ENCODE measurements around the gene FBXO4.
"Not testable (repeated sequence)": the region's sequence is repeated elsewhere in the genome, so short reads cannot be mapped to it uniquely, and the experiment has no call there.

FBXO4 gene

DNA sequence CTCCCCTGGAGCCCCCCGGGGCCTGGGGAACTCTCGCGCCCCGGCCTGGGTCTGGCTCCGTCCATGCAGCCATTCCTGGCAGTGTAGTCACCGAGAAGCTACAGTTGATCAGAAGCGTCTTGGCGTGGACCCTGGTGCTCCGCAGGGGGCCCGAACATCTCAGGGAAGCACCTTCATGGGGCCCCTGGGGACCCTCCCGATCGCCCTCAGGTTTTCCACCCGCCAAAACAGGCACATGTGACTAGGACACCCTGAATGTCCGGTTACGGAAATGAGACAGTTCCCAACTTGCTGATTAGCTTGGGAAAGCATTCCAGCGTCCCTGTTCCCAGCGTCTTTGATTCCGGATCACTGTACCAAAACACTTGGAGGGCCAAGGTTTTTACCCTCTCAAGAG lies 472 bp downstream of the FBXO4 start:
- DNase-seq = no peak

DNA sequence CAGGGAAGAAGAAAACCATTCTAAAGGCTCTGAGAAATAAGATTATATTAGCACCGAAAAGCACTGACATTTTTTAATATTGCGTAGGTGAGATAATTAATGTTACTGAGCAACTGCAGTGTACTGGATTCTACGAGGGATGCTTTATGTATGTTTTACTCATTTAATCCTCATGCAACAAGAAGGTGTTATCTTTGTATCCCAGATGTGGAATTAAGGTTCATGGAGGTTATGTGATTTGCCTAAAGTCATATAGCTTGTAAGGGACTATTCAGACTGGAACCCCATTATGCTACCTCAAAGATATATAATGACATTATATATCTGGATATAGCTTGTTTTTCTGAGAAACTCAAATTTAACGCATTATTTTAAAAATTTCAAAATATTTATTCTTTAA lies 2.5 kb downstream of the FBXO4 start:
- DNase-seq = no peak

DNA sequence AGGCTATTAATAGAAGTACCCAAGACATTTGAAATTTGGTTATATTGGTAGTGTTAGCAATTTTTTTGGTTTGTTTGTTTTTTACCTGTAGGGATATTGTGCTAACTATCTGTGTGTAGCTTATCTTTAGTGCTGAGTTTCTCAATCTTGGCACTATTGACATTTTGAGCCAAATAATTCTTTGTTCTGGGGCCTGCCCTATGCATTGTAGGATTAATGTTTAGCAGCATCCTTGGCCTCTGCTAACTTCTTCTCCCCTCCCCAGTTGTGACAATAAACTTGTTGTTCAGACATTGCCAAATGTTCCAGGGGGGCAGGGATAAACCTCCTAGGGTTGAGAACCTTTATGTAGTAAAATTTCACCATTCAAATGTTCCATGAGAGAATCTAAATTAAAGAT lies 4.0 kb downstream of the FBXO4 start:
- DNase-seq = no peak

DNA sequence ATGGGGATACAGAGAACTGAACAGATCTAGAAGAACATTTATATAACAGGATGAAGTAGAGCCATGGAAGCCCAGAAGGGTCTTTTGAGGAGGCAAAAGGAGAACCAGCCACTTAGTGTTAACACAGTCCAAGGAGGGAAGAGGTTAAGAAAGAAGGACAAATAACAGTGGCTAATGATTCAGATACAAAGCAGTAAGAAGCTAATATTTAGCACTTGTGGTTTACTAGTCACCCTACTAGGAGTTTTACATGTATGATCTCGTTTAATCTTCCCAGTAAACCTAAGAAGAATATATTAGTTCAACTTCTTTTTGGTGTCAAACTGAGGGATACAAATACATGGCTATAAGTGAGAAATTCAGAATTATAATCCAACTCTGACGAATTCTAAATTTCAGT lies 7.7 kb downstream of the FBXO4 start:
- DNase-seq = no peak

DNA sequence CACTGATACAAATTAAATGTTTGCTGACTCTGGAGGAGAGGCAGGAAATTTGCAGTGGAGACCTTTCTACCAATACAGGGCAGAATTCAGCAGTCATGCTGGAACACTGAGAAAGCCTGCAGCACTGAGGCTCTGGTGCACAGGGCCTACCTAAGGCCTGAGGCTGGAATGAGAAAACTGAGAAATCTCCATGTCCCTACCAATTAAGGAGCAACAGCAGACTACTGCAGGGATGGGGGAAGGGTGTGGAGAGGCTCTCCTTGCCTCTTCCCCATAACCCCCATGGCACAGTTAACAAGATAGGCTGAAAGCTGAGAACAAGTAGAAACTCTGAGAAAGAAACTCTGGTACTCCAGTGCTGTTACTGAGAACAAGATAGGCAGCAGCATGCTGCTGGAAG lies 10.5 kb downstream of the FBXO4 start:
- DNase-seq = no peak

DNA sequence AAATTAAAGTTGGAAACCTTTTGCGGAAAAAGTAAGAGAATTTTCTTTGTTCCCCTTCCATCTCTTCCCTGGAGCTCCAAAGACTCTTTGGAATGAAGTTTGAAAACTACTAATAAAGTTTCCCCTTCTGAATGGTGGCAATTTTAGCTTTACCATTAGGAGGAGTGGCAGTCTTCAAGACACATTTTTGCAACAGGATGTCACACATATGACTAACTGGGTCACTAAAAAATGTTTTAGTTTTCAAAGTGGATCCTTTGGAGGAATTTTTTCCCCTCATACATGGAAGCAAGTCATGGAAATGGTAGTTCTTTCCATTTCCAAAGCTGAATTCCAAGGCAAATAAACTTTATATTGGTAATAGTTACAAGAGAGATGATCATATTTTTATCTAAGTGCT lies 15.6 kb downstream of the FBXO4 start:
- DNase-seq = no peak

DNA sequence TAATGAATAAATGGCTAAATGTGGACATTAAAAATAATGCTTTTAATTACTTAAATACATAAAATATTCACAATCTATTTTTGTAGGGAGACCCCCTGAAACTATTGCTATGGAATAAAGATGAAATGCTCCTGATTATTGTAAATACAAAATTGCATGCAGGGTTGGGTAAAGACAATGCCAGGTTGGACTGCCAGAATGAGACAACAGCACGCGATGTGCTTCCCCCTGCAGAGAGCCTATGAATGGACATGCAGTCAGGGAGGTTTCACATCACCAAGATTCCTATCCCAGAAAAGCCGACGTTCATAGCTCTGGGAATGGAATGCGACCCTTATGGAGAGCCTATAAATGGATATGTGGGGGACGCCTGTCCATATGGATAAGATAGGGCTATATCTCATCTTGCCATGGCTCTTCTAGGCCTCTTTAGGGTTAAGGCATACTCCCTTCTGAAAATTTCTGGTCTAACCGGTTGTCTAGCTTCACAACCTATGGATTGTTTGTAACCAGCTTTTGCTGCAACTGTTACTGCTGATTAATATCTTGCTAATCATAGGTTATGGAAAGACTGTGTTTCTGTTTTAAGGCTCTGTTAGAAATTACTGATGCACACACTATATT lies 20.4 kb downstream of the FBXO4 start:
- not testable (repeated sequence) for DNase-seq

DNA sequence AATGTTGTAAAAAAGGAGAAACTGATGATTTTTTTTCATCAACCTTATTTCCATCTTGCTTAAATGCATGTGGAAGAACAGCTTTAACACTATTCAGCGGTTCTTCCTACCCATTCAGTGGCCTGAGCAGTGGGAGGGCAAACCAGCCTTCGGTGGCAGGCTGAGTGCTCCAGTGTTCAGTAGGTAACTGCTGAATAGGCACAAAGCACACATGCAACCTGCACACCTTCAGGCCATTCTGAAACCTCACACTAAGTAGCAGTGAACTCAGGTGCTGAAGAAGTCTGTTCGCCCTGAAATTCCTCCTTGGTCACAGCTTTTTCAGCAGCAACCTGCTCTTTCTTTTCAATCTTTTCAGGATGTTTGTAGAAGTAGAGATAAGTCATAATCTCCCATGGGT lies 26.1 kb downstream of the FBXO4 start:
- no peak for DNase-seq

DNA sequence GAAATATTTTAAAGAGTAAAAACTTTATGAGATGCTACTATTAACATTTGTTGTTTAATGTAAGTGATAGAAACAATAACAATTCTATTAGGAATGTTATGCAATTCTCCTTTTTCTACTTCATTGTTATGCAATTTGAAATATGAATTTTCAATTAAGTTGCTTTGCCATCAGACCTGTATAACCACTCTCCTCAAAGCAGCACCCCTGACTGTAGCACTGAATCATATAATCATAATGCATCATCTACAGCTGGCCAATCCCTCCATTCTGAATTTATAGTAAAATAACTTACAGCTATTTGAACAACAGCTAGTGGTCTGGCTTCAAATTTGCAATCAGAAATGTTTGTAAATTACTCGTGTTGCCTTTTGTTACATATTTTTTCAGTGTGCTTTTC lies 29.2 kb downstream of the FBXO4 start:
- no peak for DNase-seq

DNA sequence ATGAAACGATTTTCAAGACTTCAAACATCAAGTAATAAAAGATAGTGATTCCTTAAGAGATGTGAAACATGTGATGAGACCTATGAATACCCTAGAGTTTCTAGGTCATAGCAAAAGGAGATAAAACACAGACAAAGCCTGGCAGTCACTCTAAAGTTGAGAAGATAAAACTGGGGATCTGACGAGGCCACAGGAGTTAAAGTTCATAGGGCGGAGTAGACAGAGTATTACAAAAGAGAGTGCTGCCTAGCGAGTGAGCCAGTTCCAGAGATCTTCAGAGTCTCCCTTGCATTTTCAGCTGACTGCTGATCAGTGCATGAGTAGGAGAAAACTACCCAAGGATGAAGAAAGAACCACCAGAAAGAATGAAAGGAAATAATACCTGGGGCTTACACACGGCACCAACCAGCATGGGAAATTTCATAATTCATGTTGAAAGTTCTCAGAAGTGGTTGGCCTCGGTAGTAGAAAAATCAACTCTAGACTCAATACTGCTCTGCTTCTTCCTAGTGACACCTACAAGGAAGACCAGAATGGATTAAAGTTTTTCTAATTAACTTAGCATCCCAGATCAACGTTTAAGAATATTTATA lies 30.4 kb downstream of the FBXO4 start:
- no peak for DNase-seq

DNA sequence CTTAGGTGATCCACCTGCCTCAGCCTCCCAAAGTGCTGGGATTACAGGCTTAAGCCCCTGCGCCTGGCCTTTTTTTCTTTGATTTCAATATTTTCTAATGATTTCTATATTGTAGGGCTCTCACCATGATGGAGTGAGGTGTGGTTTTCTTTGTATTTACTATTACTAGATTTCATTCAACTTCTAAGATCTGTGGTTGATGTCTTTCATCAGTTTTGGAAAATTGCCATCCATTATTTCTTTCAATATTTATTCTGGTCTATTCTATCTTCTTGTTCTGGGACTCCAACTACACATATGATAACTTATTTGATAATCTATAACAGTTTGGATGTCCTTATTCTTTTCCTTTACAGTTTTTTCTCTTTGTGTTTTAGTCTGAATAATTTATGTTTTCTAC lies 31.9 kb downstream of the FBXO4 start:
- no peak for DNase-seq

DNA sequence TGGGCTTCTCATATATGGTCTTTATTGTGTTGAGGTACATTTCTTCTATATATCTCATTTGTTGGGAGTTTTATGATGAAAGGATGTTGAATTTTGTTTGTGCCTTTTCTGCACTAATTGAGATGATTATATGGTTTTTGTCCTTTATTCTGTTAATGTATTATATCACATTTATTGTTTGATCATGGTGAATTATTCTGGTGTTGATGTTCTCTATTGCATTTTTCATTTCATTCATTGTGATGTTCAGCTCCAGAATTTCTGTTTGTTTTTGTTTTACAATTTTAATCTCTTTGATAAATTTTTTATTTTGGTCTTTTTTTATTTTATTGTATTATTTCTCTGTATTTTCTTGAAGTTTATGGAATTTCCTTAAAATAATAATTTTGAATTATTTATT lies 35.4 kb downstream of the FBXO4 start:
- DNase-seq = no peak

DNA sequence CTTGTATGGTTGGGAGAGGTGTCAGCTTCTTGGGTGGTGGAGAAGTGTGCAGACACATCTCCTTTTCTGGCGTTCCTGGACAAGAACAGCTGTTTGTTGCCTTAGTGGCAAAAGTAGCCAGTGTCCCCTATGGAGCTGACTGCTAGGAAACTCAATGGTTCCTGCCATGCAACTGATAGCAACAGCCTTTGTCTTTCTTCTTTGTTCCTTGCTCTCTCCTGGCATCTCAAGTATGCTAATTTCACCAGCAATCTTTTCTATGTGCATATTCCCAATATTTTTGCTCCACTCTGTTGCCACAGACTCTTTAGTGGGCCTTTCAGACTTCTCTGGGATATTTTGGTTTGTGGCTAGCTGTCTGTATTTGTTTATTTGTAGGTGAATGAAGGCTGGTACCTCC lies 36.7 kb downstream of the FBXO4 start:
- DNase-seq = no peak

DNA sequence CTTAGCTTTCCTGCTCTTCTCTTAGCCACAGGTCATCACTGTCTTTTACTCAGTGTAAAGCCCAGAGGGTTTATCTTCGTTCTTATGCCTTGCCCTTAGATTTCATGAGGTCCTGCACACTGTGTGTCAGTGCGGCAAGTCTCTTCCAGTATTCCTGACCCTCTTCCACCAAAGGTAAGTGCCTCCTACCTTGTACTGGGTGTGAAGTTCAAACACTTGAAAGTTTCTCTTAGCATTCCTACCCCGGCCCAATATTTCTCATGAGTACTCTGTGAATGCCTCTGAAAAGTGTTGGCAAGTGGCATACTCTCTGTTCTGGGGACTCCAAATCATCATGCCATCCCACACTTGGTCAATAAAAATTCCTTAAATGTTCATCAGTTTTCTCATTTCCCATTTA lies 37.4 kb downstream of the FBXO4 start:
- no peak for DNase-seq

DNA sequence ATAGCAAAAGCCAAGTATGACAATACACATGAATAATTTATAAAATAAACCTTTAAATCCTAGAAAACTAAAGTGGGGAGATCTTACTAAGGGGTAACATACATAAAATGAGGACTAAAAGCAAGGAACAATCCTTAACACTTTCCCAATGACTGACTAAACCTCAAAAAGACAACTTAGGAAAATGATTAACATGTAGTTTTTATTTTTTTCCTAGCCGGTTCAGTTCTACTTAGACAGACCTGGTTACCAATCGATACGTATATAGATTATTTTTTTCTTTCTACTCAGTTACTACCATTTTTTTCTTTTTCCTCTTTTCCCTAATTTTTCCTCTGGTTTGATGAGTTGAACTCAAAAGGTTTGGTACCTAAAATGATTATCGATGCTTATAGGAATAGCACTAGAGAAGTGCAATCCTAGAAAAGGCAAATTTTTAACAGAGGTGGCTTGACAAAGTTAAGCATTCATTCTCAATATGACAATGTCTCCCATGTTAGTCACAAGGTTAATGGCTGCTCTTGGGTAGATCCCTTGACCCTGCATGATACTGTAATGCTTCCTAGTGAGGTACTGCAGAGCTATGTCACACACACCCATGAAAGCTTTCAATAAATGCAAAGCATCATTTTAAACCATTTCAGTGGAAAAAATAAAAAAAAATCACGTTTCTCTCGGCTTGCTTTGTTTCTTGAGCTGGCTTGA lies 41.5 kb downstream of the FBXO4 start:
- DNase-seq = no peak

DNA sequence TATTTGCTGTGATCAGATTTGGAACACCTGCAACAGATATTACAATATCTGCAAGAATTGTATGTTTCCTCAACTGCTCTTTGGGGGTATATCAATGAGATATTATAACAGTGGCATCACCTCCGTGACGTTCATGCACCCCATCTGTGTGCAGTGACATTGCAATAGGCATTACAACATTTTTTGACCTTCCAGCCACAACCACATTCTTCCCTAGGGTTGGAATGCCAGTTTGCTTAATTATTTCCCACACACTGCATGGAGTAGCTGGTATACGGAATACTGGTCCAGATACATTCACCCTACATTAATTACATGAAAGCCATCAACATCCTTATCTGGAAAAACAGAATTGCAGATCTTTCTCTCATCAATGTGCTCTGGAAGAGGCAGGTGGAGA lies 42.3 kb downstream of the FBXO4 start:
- DNase-seq = no peak

DNA sequence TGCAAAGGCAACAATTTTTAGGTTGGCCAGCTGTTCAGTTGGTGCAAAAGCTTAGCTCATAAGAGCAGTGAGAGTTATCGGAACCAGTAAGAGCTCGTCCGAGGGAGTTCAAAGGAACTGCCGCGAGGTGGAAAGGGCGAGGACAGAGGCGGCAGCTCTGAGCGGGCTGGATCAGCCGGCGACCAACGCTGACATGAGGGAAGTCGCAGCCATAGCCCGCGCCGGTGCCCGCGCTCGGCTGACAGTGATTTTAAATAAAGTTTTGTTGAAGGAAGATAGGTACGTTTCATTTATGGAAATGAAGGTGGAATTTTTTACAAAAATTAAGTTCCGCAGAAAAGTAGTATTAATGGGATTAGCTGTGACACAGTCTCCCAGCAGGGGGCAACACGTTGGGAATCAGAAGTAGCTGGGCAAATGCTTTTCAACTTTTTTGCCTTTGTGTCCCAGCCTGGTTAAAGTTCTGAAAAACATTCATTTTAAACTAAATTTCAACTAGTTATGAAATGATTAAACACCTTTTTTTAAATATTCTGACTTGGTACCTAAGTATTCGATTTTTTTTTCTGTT lies 43.2 kb downstream of the FBXO4 start:
- DNase-seq = no peak

DNA sequence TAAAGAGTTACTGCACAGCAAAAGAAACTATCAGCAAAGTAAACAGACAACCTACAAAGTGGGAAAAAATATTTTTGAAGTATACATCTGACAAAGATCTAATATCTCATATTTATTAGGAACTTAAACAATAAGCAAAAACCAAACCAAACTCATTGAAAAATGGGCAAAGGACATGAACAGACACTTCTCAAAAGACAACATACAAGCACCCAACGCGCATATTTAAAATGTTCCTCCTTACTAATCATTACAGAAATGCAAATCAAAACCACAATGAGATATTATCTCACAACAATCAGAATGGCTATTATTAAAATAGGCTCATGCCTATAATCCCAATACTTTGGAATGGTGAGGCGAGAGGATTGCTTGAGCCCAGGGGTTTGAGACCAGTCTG lies 48.0 kb downstream of the FBXO4 start:
- no peak for DNase-seq

DNA sequence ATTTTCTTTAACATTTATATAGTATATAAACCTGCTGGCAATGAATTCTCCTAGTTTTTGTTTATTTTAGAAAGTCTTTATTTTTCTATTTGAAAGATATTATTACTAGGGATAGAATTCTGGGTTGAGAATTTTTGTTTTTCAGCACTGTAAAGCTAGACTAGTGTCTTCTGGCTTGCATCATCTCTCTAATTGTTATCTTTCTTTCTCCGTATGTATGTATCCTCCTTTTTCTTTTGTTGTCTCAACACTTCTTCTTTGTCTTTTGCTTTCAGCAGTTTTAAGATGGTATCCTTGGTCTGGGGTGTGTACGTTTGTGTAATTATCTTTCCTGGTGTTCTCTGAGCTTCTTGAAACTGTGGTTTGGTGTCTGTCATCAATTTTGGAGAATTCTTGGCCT lies 48.8 kb downstream of the FBXO4 start:
- no peak for DNase-seq

DNA sequence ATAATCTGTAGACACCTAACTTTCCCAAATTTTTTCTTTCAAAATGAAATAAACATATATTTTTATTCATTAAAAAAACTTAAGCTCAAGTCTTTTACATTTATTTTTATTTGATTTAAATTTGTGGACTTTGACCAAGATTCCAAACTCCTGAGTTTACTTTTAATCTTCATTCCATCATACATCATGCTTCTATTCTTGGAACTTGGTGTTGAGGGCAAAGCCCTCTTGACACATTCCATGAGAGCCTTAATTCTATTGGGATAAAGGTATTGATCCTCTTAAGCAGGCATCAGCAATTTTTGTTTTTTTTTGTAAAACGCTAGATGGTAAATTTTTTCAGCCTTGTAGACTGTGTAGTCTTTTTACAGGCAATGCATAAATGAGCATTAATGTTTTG lies 53.6 kb downstream of the FBXO4 start:
- DNase-seq = no peak

DNA sequence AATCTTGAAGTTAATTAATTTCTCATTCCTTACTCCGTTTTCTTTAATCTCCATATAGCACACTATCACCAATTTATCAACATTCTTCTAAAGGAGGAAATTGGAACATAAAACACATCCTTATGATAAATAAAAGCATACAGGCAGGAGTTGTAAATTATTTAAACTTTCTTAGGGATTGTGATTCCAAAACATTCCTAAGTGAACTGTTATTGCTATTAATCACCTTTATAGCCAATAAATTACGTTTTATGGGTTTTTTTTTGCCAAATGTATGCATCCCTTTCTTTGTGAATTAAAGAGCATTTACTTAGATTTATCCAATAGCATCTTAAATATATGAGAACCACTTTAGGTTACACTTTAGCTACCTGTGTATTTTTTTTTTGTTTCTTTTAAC lies 55.3 kb downstream of the FBXO4 start:
- no peak for DNase-seq

DNA sequence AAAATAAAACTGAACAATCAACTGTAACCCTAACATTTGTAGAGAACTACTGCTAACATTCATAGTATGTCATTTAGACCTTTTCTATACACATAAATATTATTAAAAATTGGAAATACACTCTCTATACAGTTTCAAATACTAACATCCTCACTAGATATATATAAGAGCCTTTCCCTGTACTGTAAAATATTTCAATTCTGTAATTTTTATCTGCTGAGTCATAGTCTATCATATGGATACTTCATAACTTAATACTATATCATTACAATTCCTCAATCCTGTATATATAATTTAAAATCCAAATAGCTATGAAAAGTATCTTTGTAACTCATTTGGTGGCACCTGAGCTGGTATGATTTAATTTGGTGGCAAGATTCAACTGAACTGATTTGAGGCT lies 55.8 kb downstream of the FBXO4 start:
- DNase-seq = no peak

DNA sequence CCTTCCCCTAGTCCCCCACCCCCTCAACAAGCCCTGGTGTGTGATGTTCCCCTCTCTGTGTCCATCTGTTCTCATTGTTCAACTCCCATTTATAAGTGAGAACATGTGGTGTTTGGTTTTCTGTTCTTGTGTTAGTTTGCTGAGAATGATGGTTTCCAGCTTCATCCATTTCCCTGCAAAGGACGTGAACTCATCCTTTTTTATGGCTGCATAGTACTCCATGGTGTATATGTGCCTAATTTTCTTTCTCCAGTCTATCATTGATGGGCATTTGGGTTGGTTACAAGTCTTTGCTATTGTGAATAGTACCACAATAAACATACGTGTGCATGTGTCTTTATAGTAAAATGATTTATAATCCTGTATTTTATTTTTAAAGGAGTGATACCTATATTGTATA lies 57.8 kb downstream of the FBXO4 start:
- not testable (repeated sequence) for DNase-seq

DNA sequence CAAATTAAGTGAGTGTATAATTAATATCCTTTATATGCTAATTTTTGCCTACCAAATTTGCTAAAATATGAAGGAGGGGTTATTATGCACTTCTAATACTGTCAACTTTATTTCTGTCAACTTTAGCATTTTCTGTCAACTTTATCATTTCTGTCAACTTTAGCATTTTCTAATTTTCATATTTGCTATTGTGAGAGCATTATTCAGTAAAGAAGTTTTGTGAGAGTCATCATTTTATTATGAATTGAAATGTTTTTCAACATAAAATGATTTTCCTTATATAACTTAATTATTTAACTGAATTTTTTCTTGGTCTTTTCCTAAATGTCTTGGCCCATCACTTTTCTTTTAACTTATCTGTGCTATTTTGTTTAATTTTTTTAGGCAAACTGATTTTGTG lies 58.2 kb downstream of the FBXO4 start:
- no peak for DNase-seq
